Kidney capillary endothelial cell (primary cell): ENCODE results near the gene SCAF4.
A peak's percentile ranks its signal among the peaks of the same experiment; 100 is the strongest.
"Not testable (repeated sequence)": the region's sequence is repeated elsewhere in the genome, so short reads cannot be mapped to it uniquely, and the experiment has no call there.

Experiments
- DNase-seq: peaks from one replicate; pipeline ENCODE4 v3.0.0-alpha.2; 2018; ENCODE audit warnings: low spot score

The SCAF4 gene

GRCh38 chr21:31634993-31635392 is 96.9 kb downstream of the SCAF4 start:
- DNase-seq, result no peak

GRCh38 chr21:31631881-31632280 is 100.0 kb downstream of the SCAF4 start:
- DNase-seq, result not testable (repeated sequence)

- DNase-seq, result peak; percentile 28
These were observed 101.8 kb downstream of the SCAF4 start for GRCh38 chr21:31629972-31630711.

DNA sequence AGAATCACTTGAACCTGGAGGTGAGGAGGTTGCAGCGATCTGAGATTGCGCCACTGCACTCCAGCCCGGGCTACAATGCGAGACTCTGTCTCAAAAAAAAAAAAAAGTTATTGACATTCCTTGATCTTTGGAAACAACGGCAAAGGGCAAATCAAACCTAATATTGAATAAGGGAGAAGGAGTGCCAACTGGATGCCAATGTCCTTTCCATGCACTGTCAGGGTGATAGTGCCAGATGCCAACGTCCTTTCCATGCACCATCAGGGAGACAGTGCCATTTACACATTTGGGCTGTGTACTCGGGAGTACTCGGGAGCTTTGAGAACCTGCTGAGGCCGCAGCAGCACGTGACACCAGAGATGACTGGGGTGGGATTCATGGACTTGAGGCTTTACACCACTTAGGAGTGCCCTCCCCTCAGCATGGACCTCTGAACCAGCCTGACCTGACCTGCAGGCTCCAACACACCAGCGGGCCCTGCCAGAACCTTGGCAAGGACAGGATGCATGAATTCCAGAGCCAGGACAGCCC is 106.9 kb downstream of the SCAF4 start:
- DNase-seq, result no peak

GRCh38 chr21:31624181-31624580 is 107.7 kb downstream of the SCAF4 start:
- no peak for DNase-seq

DNA sequence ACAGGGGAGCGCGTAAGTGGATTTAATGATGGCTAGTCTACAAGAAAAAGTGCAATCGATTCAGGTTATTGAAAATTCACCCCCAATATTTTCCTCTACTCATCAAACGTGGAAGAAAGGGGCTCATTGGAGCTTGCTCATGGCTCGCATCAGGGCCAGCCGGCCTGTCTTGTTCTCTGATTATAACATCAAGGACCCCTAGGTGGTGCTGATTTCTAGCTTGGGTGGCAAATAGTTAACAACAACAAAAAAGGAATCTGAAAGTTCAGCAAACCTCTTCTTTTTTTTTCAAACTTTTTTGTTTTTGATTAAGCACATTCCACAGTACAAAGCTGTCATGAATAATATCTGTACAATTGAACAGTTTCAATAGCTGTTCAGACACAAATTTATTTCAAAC is 108.3 kb downstream of the SCAF4 start:
- DNase-seq, result no peak

DNA sequence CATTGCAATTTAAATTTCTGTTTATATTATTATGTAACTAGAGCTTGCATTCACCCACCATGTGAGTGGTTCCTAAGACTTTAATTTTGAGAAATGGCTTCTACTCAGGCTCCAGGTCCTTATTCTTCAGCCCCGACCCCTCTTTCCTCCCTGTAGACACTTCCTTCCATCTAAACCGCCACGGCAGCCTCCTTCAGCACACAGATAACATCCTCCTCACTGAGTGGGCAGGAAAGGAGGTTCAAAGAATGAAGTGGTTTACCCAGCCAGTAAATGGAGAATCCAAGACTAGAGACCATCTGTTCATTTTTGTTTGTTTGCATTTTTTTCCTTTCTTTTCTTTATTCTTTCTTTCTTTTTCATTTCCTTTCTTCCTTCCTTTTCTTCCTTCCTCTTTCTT is 109.5 kb downstream of the SCAF4 start:
- DNase-seq, result no peak
